ENCODE results near the gene GBF1.

The GBF1 gene

DNA sequence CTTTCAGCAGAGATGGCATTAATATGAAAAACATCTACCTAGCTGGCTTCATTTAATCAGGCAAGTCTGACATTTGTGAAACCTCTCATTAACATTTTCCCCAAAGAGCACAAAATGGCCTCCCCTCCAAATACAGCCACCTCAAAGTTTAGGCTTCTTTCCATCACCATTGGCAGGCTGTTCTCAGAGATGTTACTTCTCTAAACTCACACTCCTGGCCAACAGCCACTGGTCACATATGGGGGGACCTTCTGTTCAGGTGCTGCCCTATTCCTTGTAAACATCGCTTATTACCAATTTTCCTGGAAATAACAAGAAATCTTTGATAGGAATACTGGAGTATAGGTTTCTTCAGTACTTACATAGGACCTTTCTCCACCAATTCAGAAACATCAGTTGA lies 69.5 kb downstream of the GBF1 start:
- no peak overlapping the region for H3K4me3 ChIP-seq (ENCODE audit: control insufficient read depth, low read depth, low read length)
- no peak for DNase-seq (ENCODE audit: low read depth)
- TF ChIP-seq, protein P1, sequence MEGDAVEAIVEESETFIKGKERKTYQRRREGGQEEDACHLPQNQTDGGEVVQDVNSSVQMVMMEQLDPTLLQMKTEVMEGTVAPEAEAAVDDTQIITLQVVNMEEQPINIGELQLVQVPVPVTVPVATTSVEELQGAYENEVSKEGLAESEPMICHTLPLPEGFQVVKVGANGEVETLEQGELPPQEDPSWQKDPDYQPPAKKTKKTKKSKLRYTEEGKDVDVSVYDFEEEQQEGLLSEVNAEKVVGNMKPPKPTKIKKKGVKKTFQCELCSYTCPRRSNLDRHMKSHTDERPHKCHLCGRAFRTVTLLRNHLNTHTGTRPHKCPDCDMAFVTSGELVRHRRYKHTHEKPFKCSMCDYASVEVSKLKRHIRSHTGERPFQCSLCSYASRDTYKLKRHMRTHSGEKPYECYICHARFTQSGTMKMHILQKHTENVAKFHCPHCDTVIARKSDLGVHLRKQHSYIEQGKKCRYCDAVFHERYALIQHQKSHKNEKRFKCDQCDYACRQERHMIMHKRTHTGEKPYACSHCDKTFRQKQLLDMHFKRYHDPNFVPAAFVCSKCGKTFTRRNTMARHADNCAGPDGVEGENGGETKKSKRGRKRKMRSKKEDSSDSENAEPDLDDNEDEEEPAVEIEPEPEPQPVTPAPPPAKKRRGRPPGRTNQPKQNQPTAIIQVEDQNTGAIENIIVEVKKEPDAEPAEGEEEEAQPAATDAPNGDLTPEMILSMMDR (conservative IDR thresholded peaks at IDR 0.05; ENCODE audit: control insufficient read depth, insufficient read depth, low read depth, low read length), result no peak

DNA sequence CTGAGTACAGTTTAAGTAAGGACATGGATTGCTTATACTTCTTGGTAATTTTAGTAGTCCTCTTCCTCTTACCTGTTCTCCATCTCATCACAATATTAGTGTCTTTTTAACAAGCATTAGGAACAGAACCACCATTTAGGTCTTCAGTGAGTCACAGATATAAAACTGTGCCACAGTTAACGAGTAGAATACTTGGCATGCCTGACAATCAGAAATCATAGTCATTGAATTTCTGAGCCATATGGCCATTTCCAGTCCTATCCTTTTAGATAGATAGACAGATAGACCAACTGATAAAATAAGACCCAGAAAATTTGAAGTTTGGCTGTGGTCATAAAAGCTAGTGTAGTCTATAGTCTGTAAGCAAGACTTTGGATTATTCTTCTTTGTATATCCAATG lies 71.1 kb downstream of the GBF1 start:
- no peak overlapping the region for H3K4me3 ChIP-seq (ENCODE audit: control insufficient read depth, low read depth, low read length)
- TF ChIP-seq, protein P1 (conservative IDR thresholded peaks at IDR 0.05; ENCODE audit: control insufficient read depth, insufficient read depth, low read depth, low read length), result no peak
- no peak for DNase-seq (ENCODE audit: low read depth)

DNA sequence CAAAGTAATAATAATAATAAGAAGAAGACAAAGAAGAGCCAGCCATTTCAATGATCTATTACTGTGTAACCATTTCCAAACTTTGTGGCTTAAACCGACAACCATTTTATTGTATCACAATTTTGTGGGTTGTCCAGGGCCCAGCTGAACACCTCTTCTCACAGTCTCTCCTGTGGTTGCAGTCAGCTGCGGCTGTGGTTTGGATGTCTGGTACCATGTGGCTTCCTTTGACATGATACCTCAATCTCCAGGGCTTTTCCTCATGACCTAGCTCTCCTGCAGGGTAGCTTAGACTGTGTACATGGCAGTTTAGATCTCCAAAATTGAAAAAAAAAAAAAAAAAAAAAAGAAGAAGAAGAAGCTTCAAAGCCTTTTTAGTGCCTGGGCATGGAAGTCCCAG lies 77.6 kb downstream of the GBF1 start:
- no peak for DNase-seq (ENCODE audit: low read depth)
- TF ChIP-seq, protein P1 (conservative IDR thresholded peaks at IDR 0.05; ENCODE audit: control insufficient read depth, insufficient read depth, low read depth, low read length), result no peak
- no peak overlapping the region for H3K4me3 ChIP-seq (ENCODE audit: control insufficient read depth, low read depth, low read length)

DNA sequence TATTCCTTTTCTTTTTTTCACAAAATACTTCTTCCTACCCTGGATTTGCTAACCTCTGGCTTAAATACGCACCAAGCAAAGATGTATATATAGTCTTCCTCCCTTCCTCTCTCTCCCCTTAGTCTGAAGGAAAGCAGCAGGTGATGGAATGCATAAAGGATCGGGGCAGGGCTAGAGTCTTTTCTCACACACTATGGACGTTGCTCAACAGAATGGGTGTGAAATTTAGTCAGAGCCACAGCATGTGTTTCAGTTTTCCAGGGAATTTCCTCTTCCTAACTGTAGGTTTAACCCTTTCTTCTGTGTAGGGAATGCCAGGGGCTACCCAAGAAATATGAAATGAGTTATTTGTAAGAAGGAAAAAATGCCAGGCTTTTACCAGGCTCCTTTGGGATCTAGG lies 78.7 kb downstream of the GBF1 start:
- TF ChIP-seq, protein P1 (conservative IDR thresholded peaks at IDR 0.05; ENCODE audit: control insufficient read depth, insufficient read depth, low read depth, low read length), result no peak
- no peak for DNase-seq (ENCODE audit: low read depth)
- no peak overlapping the region for H3K4me3 ChIP-seq (ENCODE audit: control insufficient read depth, low read depth, low read length)

DNA sequence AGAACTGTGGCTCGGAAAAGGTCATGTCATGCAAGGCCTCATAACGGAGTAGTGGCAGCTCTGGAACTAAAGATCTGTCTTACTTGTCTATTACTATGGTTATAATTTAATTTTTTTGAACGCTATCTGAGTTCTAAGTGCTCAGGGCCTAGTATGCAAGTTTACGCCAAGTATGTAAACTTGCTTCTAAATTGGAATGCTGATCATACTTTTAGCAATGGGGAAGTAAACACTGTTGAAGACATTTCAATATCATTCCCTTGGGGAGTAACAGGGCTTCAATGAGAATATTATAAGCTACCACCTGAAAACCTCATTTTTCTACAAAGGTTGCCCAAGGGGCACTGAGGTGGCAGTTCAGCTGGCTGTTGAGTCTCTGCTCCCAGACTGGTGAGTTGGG lies 80.7 kb downstream of the GBF1 start:
- no peak for DNase-seq (ENCODE audit: low read depth)
- TF ChIP-seq, protein P1 (conservative IDR thresholded peaks at IDR 0.05; ENCODE audit: control insufficient read depth, insufficient read depth, low read depth, low read length), result no peak
- no peak overlapping the region for H3K4me3 ChIP-seq (ENCODE audit: control insufficient read depth, low read depth, low read length)

DNA sequence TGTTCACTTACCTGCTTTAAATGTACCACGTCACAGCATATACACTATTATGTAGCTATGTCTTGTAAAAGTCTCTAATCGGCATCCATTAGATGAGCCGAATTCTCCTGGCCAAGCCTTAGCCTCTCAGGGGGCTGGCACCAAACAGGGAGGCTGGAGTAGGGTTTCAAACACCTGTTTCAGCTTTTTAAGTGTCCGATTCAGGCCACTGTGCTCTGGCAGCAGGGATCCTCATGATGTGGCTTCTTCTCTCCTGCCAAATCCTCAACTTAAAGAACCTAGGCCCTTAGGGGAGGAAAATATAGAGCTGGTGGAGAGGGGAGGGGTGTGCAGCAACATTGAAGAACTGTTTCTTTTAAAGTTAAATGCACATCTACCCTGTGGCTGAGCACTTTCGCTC lies 81.7 kb downstream of the GBF1 start:
- no peak overlapping the region for H3K4me3 ChIP-seq (ENCODE audit: control insufficient read depth, low read depth, low read length)
- no peak for DNase-seq (ENCODE audit: low read depth)
- TF ChIP-seq, protein P1 (conservative IDR thresholded peaks at IDR 0.05; ENCODE audit: control insufficient read depth, insufficient read depth, low read depth, low read length), result no peak

DNA sequence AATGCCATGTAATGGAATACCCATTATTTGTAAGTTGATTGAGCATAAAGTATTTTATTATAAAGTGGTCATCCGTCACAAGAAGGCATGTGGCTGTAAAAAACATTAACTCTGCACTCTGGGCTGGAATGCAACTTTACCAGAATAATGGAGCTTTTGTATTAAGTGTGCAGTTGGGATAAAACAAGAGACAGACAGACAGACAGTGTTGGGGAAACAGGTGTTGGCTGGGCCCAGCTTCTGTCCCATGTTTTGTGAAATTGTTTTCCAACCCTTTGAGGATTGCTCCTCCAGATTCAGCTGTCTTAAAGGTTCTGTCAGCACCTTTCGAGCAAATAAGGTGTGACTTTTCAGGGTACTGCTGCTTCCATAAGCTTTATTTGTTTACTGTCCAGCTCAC lies 82.3 kb downstream of the GBF1 start:
- DNase-seq (ENCODE audit: low read depth), result no peak
- TF ChIP-seq, protein P1 (conservative IDR thresholded peaks at IDR 0.05; ENCODE audit: control insufficient read depth, insufficient read depth, low read depth, low read length), result no peak
- no peak overlapping the region for H3K4me3 ChIP-seq (ENCODE audit: control insufficient read depth, low read depth, low read length)
